Astrocyte (in vitro differentiated cells and primary cell): ENCODE data around the gene CMBL. TPM values are rescaled to one million over a fixed set of nuclear protein-coding genes. Genes with fewer than 3 reads are reported as not detected.
A peak's percentile ranks its signal among the peaks of the same experiment; 100 is the strongest.

ENCODE experiments used
- DNase-seq: peaks from one replicate; pipeline ENCODE4 v3.0.0-alpha.2; 2010; ENCODE audit warnings: low read depth
- FAIRE-seq: peaks from 2 replicates; lab custom pipeline; 2011; peaks lifted over from hg19 to GRCh38; lab: Jason Lieb, UNC
- H2AFZ ChIP-seq: 2 replicates; pipeline ENCODE4 v1.6.0; 2012; ENCODE audit warnings: low read depth, low read length, inconsistent platforms
- H3K27ac ChIP-seq: 2 replicates; pipeline ENCODE4 v1.5.1; 2011; ENCODE audit warnings: low read depth, low read length, inconsistent platforms
- H3K27me3 ChIP-seq: 2 replicates; pipeline ENCODE4 v1.6.0; 2011; ENCODE audit warnings: low read length, inconsistent platforms; ENCODE audit not compliant: insufficient read depth
- H3K36me3 ChIP-seq: 2 replicates; pipeline ENCODE4 v1.5.1; 2011; ENCODE audit warnings: low read length, inconsistent platforms; ENCODE audit not compliant: insufficient read depth
- H3K4me1 ChIP-seq: 2 replicates; pipeline ENCODE4 v1.5.1; 2011; ENCODE audit warnings: low read length, inconsistent platforms; ENCODE audit not compliant: insufficient read depth
- H3K4me2 ChIP-seq: 2 replicates; pipeline ENCODE4 v1.6.0; 2012; ENCODE audit warnings: low read length, inconsistent platforms
- H3K4me3 ChIP-seq: 2 replicates; pipeline ENCODE4 v1.5.1; 2011; ENCODE audit warnings: low read depth, mild to moderate bottlenecking, low read length, inconsistent platforms; ENCODE audit not compliant: insufficient read depth
- H3K79me2 ChIP-seq: 2 replicates; pipeline ENCODE4 v1.6.0; 2012; ENCODE audit warnings: mild to moderate bottlenecking, low read length, inconsistent platforms; ENCODE audit not compliant: insufficient read depth
- H3K9ac ChIP-seq: 2 replicates; pipeline ENCODE4 v1.6.0; 2012; ENCODE audit warnings: mild to moderate bottlenecking, low read length, inconsistent platforms
- H3K9me3 ChIP-seq: 2 replicates; pipeline ENCODE4 v1.5.1; 2012; ENCODE audit warnings: low read depth, mild to moderate bottlenecking, low read length, inconsistent platforms; ENCODE audit not compliant: insufficient read depth
- H4K20me1 ChIP-seq: 2 replicates; pipeline ENCODE4 v1.6.0; 2012; ENCODE audit warnings: low read length, inconsistent platforms; ENCODE audit not compliant: insufficient read depth
- H3K27ac Mint-ChIP-seq: one replicate; pipeline ENCODE4 v1.8.0; 2021; ENCODE audit warnings: mild to moderate bottlenecking, mixed read lengths; ENCODE audit not compliant: unreplicated experiment
- H3K27me3 Mint-ChIP-seq: one replicate; pipeline ENCODE4 v1.8.0; 2021; ENCODE audit warnings: low read depth, mixed read lengths; ENCODE audit not compliant: unreplicated experiment
- H3K36me3 Mint-ChIP-seq: one replicate; pipeline ENCODE4 v1.8.0; 2021; ENCODE audit warnings: low read depth, mixed read lengths; ENCODE audit not compliant: unreplicated experiment
- H3K4me1 Mint-ChIP-seq: one replicate; pipeline ENCODE4 v1.8.0; 2021; ENCODE audit warnings: low read depth, mixed read lengths; ENCODE audit not compliant: unreplicated experiment
- H3K4me3 Mint-ChIP-seq: one replicate; pipeline ENCODE4 v1.8.0; 2021; ENCODE audit warnings: mild to moderate bottlenecking, moderate library complexity, mixed read lengths; ENCODE audit not compliant: unreplicated experiment
- H3K9me3 Mint-ChIP-seq: one replicate; pipeline ENCODE4 v1.8.0; 2021; ENCODE audit warnings: mild to moderate bottlenecking, mixed read lengths; ENCODE audit not compliant: unreplicated experiment
- CTCF ChIP-seq: IDR thresholded peaks from 2 replicates; pipeline ENCODE4 v1.5.1; 2011; ENCODE audit warnings: low read depth, mild to moderate bottlenecking, inconsistent platforms, low read length, moderate library complexity; ENCODE audit not compliant: insufficient read depth
- EZH2 ChIP-seq: IDR thresholded peaks from 2 replicates; pipeline ENCODE4 v1.6.1; 2012; ENCODE audit warnings: mild to moderate bottlenecking, low read length, inconsistent platforms; ENCODE audit not compliant: insufficient read depth
- total RNA-seq: library from RNA; stranded (reverse); gene quantifications from 2 replicates; pipeline ENCODE4 v1.2.1, GENCODE V29; 2021

The CMBL gene
- total RNA-seq, 1 donor from 2014 or later: 39.7 TPM

DNA sequence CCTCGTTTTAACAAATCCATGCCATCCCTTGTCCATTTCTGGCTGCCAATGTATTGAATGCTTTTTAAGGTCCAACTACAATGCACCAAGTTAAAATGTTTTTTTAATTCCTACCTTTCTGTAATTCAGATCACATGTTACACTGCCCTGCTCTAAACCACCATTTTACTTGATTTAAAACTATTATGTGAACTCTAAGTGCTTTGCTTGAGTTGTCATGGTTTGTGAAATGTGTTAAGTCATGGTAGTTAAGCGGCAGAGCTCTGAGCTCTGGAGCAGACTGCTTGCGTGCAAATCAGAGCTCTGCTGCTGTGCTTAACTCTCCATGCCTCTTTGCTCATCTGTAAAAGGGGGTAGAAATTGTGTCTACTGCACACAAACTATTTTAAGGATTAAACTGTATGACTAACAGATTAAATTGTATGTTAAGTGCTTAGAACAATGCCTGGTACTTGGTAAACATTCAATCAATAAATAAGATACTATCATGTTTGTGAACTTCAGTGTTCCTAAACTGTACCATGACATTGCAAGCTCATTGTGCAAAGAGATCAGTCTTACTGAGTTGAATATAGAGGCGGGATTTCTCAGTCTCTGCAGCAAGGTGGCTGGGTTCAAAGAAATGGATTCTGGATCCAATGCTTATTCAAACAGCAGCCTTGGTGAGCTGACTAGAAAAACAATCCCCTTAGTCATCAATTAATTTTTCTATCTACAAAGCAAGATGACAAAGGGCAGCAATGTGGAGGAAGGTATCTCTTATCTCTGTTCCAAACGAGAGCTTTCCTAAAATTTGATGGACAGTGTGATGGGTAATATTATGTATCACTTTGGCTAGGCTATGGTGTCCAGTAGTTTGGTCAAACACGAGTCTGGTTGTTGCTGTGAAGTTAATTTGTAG lies 16.1 kb upstream of the CMBL start:
- no peak overlapping the region for H2AFZ ChIP-seq

GRCh38 chr5:10321882-10322281 lies 14.2 kb upstream of the CMBL start:
- DNase-seq (no peak), FAIRE-seq (no peak)
- H3K27me3 ChIP-seq: no peaks in the 10 kb centered on the region
- Mint-ChIP-seq H3K27ac (peak overlapping the region; percentile 47), H3K4me1 (no peaks in the 10 kb centered on the region), H3K27me3 (peaks cover 2% of the 10 kb centered on the region), H3K36me3 (no peaks in the 10 kb centered on the region), H3K4me3 (no peak overlapping the region), H3K9me3 (no peaks in the 10 kb centered on the region)
- H3K4me2 ChIP-seq: no peak overlapping the region
- H3K36me3 ChIP-seq: no peaks in the 10 kb centered on the region
- H3K9ac ChIP-seq: no peak overlapping the region
- TF ChIP-seq EZH2: no peak
- TF ChIP-seq CTCF: no peak
- no peaks in the 10 kb centered on the region for H3K79me2 ChIP-seq
- no peaks in the 10 kb centered on the region for H4K20me1 ChIP-seq
- no peak overlapping the region for H2AFZ ChIP-seq
- no peaks in the 10 kb centered on the region for H3K9me3 ChIP-seq
- no peaks in the 10 kb centered on the region for H3K4me1 ChIP-seq
- H3K27ac ChIP-seq: no peak overlapping the region
- no peak overlapping the region for H3K4me3 ChIP-seq

More for the DNA sequence above, 16.1 kb upstream of the CMBL start:
- Histone ChIP-seq H3K36me3 (no peaks in the 10 kb centered on the region), H3K27me3 (no peaks in the 10 kb centered on the region), H3K4me2 (no peak overlapping the region), H3K9ac (no peak overlapping the region), H3K9me3 (no peaks in the 10 kb centered on the region), H3K4me3 (no peak overlapping the region), H3K27ac (no peak overlapping the region), H3K4me1 (no peaks in the 10 kb centered on the region), H3K79me2 (no peaks in the 10 kb centered on the region), H4K20me1 (no peaks in the 10 kb centered on the region)
- TF ChIP-seq EZH2 (no peak), CTCF (no peak)
- no peaks in the 10 kb centered on the region for H3K36me3 Mint-ChIP-seq
- H3K27me3 Mint-ChIP-seq: peaks cover 2% of the 10 kb centered on the region
- no peak overlapping the region for H3K4me3 Mint-ChIP-seq
- H3K4me1 Mint-ChIP-seq: peaks cover under 1% of the 10 kb centered on the region
- no peak overlapping the region for H3K27ac Mint-ChIP-seq
- DNase-seq (peak; percentile 30), FAIRE-seq (no peak)
- no peaks in the 10 kb centered on the region for H3K9me3 Mint-ChIP-seq

- Histone ChIP-seq H3K27me3 (no peaks in the 10 kb centered on the region), H3K4me1 (no peaks in the 10 kb centered on the region), H3K4me3 (no peak overlapping the region), H3K27ac (no peak overlapping the region), H3K9ac (no peak overlapping the region), H4K20me1 (no peaks in the 10 kb centered on the region), H3K9me3 (no peaks in the 10 kb centered on the region), H3K79me2 (no peaks in the 10 kb centered on the region), H3K4me2 (no peak overlapping the region), H2AFZ (no peak overlapping the region), H3K36me3 (no peaks in the 10 kb centered on the region)
- no peak overlapping the region for H3K27ac Mint-ChIP-seq
- TF ChIP-seq CTCF: no peak
- no peak for TF ChIP-seq EZH2
- no peak for DNase-seq
- H3K4me3 Mint-ChIP-seq: peak overlapping the region; percentile 50
- peaks cover 2% of the 10 kb centered on the region for H3K9me3 Mint-ChIP-seq
- FAIRE-seq: no peak
- H3K36me3 Mint-ChIP-seq: no peaks in the 10 kb centered on the region
- peaks cover 2% of the 10 kb centered on the region for H3K27me3 Mint-ChIP-seq
- H3K4me1 Mint-ChIP-seq: no peaks in the 10 kb centered on the region
Measured at GRCh38 chr5:10320793-10321192, 13.1 kb upstream of the CMBL start.
